GM21576 (cell line): ENCODE results near the gene IDE.

Source experiments
- ATAC-seq: cut with Tn5 transposase; IDR thresholded peaks from one replicate; pipeline ENCODE4 v1.9.1; 2021; ENCODE audit warnings: mild to moderate bottlenecking, moderate library complexity; ENCODE audit not compliant: unreplicated experiment

IDE gene

DNA sequence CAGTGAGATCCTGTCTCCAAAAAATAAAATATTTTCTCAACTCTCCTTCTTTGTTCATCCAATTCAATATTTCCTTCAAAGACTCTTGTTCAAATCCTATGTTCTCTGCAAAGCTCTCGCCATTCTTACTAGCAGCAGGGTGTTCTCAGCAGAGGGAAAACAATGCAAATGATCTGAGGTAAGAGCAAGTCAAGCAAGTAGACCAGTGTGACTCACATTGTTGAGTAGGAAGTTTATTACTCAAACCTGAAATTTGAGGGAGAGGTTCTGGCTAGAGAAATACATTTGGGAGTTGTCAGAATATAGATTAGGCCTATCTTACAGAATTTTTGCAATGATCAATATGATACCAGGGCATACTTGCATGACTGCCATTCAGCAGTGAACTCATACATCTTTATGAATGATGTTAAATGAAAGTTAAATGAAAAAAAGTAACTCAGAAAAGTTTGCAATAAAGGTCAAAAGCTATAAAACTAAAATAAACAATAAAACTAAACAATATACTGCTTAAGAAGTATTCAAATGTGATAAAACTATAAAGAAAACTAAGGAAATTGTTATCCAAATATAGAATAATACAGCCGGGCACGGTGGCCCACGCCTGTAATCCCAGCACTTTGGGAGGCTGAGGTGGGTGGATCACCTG lies 5.8 kb downstream of the IDE start:
- no peak for ATAC-seq

- ATAC-seq, result no peak
Measured at GRCh38 chr10:92562424-92562823, 11.5 kb downstream of the IDE start.

DNA sequence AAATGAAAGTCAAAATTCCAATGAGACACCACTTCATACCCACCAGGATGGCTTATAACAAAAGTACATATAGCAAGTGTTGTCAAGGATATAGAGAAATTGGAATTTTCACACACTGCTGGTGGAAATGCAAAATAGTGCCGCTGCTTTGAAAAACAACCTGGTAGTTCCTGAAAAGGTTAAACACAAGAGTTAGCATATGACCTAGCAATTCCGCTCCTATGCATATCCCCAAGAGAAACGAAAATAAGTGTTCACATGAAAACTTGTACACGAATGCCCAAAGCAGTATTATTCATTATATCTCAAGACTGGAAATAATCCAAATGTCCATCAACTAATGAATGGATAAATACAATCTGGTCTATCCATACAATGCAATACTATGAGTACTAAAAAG lies 14.8 kb downstream of the IDE start:
- ATAC-seq, result no peak

DNA sequence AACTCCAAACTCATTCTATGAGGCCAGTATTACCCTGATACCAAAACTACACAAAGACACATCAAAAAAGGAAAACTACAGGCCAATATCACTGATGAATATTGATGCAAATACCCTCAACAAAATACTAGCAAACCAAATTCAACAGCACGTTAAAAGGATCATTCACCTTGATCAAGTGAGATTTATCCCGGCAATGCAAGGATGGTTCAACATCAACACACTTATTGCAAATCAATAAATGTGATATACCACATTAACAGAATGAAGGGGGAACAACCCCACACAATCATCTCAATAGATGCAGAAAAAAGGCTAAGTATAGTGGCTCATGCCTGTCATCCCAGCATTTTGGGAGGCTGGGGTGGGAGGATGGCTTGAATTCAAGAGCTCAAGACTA lies 19.9 kb downstream of the IDE start:
- no peak for ATAC-seq

GRCh38 chr10:92552310-92552709 lies 21.6 kb downstream of the IDE start:
- ATAC-seq, result no peak

DNA sequence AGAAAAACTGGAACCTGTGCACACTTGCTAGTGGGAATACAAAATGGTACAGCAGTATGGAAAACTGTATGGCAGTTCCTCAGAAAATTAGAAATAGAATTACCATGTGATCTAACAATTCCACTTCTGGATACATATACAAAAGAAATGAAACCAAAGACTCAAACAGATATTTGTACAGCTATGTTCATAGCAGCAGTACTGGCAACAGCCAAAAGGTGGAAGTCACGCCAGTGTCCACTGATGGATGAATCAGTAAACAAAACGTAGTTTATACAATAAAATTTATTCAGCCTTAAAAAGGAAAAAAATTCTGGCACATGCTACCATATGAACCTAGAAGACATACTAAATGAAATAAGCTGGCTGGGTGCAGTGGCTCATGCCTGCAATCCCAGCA lies 23.0 kb downstream of the IDE start:
- no peak for ATAC-seq

DNA sequence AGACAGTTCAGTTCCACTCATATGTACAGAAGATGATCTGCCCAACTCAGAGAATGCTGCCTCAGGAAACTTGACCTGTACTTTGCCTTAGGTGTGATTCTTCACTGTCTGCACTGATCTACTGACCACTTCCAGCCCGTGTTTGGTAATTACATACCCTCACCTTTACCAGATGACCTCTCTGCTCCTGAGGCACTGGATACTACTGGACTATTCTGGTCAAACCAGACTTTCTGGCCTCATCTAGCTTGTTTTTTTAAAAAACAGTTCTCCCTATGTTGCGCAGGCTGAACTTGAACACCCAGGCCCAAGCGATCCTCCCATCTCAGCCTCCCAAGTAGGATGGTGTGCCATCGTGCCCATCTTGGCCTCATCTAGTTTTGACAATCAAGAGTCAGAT lies 26.2 kb downstream of the IDE start:
- ATAC-seq, result no peak

DNA sequence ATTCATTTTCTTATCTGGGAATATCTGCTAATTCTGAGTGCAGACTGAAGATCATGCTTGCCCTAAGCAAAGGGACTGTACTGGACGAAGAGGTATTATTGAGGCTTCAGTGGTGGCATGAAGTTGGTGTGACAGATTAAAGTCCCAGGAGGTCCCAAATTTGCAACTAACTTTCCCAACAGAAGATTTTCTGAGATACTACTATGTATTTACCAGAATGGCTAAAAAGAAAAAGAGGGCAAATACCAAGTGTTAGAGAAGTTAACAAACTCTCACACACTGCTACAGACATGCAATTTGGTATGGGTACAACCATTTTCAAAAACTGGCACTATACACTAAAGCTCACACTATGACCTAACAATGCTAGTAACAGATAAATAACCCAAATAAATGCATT lies 28.3 kb downstream of the IDE start:
- no peak for ATAC-seq

DNA sequence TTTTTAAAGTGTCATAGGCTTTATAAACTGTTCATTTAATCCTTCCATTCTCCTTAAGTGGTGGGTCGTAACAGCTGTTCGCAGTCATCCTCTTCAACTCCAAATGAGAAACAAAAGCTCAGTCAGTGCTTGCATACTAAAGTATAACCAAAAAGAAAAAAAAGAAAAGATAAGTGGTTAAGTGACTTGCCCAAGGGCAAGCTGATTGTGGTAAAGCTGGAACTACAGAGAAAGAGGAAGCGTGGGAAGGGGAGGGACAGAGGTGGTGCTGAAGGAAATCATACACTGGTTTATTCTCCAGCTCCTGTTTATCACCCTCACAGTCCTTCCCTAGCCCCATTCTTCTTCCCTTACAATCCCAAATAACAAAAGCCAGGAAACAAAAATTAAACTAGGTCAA lies 29.6 kb downstream of the IDE start:
- no peak for ATAC-seq

GRCh38 chr10:92542458-92542857 lies 31.4 kb downstream of the IDE start:
- no peak for ATAC-seq

GRCh38 chr10:92541583-92541982 lies 32.3 kb downstream of the IDE start:
- no peak for ATAC-seq

DNA sequence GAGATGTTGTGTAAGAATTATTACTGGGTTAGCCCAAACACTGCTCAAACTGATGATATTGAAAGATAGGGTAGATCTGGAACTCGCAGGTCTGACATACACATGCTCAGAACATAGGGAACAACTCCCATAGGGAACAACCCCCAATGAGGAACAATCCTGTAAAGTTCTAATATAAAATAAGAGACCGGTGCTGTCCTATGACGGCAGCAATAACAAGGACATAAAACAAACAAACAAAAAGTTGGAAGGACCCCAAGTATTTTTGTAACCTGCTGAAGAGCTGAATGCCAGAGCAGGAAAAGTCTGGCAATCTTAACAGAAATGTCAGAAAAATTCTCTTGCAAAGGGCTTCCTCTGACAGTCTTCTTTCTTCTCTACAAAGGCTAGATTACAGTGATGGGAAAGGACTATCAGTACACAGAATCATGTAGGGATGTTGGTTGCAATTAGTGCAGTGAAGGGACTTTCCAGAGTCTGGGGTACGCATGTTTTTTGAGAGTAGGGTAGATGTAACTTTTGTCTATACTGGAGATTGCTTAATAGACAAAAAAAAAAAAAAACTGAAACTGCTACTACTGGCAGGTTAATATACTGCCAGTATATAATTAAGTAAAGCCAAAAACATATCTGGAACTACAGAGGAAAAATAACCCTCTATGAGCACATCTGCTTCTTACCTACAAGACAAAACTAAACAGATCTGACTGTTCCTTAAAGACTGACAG lies 35.5 kb downstream of the IDE start:
- no peak for ATAC-seq

GRCh38 chr10:92530891-92531535 lies 42.9 kb downstream of the IDE start:
- no peak for ATAC-seq

- ATAC-seq, result no peak
Measured at GRCh38 chr10:92530421-92530820, 43.5 kb downstream of the IDE start.

DNA sequence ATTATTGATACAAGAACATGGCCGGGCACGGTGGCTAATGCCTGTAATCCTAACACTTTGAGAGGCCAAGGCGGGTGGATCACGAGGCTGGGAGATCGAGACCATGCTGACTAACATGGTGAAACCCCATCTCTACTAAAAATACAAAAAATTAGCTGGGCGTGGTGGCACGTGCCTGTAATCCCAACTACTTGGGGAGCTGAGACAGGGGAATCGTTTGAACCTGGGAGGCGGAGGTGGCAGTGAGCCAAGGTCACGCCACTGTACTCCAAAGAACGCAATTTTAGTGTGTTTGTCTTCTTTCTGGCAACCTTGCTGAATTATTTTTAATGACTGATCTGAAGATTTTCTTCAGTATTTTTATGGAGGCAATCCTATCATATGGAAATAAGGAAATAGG lies 46.2 kb downstream of the IDE start:
- ATAC-seq, result no peak

- ATAC-seq, result no peak
Measured at GRCh38 chr10:92523639-92524038, 50.3 kb downstream of the IDE start.

DNA sequence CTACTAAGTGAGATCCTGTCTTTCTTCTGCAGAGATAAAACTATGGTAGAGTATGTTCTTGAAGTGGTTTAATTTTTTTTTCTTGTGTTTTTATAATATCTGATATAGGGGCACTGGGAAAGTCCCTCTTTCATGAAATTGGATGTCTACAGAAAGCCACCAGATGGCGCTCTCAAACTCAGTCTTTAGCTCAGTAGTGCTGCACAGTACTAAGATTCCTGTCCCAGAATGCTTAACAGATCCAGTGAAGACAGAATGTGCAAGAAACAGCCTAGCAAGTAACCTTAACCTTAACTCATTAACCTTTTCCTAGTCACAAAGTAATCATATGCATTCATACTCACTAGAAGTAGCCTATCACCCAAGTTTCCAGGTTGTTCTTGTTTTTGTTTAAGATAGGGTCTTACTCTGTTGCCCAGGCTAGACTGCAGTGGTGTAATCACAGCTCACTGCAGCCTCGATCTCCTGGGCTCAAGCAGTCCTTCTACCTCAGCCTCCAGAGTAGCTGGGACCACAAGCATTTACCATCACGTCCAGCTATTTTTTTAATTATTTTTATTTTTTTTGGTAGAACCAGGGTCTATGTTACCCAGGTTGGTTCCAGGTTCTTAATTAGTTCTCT lies 56.7 kb downstream of the IDE start:
- peak; percentile 67 for ATAC-seq

- no peak for ATAC-seq
Measured at GRCh38 chr10:92508866-92509265, 65.0 kb downstream of the IDE start.

- ATAC-seq, result no peak
Measured at GRCh38 chr10:92506336-92506735, 67.6 kb downstream of the IDE start.

DNA sequence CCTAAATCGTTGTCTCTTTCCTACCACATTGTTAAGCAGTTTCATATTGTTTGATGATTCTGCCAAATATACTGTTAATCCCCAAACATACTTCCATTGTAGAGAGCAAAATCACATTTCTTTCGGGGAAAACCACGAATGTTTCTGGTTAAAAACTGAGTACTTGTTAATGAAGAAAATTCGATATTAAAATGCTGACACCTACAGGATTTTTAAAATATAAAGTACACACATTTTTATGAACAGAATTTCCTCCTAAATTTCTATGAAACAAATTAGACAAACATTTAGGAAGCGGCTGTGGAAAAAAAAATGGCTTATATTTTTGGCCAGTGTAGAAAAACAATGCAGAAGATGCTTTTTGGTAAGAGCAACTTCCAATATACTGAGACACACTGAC lies 68.8 kb downstream of the IDE start:
- no peak for ATAC-seq

- no peak for ATAC-seq
Measured at GRCh38 chr10:92502296-92502808, 71.5 kb downstream of the IDE start.

- no peak for ATAC-seq
Measured at GRCh38 chr10:92493362-92493761, 80.5 kb downstream of the IDE start.
